ENCODE measurements around the gene OR1F1.
"Not testable (repeated sequence)": the region's sequence is repeated elsewhere in the genome, so short reads cannot be mapped to it uniquely, and the experiment has no call there.

Gene OR1F1

DNA sequence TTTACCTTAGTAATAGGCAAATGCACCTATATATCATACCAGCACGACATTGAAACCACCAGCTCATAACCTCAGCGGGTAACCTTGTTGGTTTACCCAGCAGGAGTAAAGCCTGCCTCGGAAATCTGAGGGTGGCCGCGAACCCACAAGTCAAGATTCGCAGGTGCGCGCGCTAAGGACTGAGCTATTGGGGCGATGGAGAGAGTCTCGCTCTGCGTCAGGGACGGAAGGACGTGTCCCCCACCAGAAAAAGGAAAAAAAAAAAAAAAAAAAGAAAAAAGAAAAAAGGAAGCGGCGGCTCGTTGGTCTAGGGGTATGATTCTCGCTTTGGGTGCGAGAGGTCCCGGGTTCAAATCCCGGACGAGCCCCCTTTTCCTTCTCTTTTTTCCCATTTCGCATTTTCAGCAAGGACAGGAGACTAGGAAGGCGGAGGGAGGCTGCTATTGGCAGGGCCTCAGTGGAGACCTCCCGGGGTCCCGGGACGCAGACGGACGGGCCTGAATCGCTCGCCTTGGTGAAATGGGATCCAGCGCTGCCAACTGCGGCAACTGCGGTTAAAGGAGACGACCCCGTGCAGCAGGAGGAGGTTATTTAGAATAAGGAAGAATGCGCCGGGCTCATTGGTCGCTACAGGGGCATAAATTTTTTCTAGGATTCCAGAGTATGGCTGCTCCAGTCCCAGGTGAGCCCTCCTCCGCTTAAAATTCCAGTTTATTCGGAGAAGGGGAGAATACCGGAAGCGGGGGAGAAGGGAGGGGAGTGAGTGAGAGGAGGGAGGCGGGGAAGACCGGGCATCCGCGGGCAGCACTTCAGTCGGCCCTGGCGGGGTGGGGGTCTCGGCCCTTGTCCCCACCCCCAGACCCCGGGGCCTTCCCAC, at the start of gene OR1F1:
Gene OR1F1 (plus strand): TSS at position 407 of the 877 bp plus-strand sequence.
- DNase-seq (ENCODE audit: low read depth, low spot score): no peak

DNA sequence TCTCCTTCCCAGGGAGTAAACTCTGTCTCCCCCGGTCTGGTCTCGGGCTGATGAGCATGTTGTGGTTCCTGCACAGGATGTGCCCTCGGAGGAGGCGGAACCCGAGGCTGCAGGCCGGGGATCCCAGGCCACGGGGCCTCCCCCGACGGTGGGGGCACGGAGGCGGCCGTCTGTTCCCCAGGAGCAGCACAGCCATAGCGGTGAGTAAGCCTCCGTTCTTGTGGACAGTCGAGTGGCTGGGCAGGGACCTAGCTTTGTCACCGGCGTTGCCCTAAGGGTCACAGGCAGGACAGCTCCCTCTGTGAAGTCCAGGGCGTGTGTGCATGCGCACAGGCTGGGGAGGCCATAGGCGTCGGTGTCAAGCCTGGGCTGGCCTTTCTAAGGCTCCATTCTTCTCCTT, 49.7 kb upstream of the OR1F1 start:
- DNase-seq (ENCODE audit: low read depth, low spot score): no peak

DNA sequence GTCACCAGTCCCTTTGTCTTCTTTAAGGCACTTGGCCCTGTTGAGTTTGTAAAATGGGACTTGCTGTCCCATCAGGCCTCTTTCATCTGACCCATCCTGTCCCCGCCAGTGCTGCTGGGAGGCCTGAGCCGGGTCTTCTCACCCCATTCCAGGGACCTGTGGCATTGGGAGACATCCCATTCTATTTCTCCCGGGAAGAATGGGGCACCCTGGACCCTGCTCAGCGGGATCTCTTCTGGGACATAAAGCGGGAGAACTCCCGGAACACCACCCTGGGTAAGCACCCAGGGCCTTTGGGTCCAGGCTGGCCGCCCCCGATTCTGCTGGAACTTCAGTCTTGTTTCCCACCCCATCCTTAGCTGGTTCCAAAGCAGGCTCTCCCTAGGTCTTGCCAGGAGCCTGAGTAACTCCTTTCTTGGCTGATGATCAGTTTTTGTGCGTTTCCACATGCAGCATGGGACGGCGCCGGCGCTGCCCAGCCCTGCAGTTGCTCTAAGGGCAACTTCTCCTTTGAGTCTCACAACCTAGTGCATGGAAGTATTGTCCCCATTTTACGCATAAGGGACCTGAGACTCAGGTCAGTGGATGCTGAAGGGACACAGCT, 49.1 kb upstream of the OR1F1 start:
- DNase-seq (ENCODE audit: low read depth, low spot score): no peak

DNA sequence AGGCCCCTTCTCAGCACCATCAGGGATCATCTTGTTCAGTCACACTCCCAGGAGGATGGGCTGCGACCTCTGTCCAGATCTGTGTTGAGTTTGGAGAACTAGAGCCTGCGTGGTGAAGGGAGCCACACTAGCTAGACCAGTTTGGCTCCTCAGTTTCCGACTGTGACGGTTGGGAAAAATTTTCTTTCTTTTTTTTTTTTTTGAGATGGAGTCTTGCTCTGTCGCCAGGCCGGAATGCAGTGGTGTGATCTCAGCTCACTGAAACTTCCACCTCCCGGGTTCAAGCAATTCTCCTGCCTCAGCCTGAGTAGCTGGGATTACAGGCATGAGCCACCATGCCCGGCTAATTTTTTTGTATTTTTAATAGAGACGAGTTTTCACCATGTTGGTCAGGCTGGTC, 48.4 kb upstream of the OR1F1 start:
- DNase-seq (ENCODE audit: low read depth, low spot score): not testable (repeated sequence)

DNA sequence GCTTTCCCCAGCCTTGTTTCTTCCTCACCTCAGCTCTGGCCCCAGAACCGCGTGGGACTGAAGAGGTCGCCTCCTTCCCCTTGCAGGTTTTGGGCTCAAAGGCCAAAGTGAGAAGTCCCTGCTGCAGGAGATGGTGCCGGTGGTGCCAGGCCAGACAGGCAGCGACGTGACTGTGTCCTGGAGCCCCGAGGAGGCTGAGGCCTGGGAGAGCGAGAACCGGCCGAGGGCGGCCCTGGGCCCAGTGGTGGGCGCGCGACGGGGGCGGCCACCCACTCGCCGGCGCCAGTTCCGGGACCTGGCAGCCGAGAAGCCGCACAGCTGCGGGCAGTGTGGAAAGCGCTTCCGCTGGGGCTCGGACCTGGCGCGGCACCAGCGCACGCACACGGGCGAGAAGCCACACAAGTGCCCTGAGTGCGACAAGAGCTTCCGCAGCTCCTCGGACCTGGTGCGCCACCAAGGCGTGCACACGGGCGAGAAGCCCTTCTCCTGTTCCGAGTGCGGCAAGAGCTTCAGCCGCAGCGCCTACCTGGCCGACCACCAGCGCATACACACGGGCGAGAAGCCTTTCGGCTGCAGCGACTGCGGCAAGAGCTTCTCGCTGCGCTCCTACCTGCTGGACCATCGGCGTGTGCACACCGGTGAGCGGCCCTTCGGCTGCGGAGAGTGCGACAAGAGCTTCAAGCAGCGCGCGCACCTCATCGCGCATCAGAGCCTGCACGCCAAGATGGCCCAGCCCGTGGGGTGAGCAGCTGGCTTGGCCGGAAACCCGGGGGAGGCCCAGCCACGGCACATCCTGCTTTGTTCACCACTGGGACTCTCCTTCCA, 47.2 kb upstream of the OR1F1 start:
- DNase-seq (ENCODE audit: low read depth, low spot score): no peak

DNA sequence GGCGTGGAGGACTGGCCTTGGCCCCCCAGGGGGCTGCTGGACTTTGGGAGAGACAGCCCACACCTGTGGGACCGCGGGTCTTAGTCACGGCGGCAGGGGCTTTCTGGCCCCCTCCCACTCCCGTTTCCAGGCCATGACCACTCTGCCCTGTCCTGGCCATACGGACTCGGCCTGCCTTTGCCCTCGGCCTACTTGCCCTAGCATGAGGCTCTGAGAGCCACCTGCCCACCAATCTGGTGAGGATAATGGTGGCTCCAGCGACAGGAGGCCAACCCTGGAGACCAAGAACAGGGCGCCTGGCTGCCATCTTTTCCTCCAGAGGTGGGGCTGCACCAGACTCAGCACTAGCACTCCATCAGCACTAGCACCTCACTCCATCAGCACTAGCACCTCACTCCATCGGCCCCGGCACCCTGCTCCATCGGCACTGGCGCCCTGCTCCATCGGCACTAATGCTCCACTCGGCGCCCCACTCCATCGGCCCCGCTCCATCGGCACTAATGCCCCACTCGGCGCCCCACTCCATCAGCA, 46.2 kb upstream of the OR1F1 start:
- no peak for DNase-seq (ENCODE audit: low read depth, low spot score)

DNA sequence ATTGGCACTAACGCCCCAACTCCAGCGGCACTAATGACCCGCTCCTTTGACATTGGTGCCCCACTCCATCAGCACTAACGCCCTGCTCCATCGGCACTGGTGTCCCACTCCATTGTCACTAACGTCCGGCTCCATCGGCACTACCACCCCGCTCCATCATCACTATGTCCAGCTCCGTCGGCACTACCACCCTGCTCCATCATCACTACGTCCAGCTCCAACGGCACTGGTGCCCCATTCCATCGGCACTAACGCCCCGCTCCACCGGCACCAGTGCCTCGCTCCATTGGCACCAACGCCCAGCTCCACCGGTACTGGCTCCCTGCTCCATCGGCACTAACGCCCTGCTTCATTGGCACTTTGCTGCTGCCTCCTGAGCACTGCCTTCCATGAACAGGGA, 45.7 kb upstream of the OR1F1 start:
- no peak for DNase-seq (ENCODE audit: low read depth, low spot score)

DNA sequence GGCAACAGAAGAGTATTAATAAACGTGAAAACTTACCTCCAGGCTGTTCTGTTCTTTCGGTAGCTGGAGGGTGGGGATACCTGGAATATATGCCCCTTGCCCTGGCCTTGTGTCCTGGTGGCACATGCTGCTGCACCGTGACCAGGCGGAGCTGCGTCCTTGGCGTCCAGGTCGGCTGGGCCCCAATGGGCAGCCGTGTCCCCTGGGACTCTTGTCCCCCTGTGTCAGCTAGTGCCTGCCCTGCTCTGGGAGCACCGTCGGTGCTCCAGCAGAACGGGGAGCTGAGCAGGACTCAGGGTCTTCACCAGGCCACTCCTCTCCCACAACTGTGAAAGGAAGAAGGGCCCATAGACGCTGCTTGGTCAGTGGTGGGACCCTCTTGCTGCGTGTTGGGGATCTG, 45.2 kb upstream of the OR1F1 start:
- no peak for DNase-seq (ENCODE audit: low read depth, low spot score)

DNA sequence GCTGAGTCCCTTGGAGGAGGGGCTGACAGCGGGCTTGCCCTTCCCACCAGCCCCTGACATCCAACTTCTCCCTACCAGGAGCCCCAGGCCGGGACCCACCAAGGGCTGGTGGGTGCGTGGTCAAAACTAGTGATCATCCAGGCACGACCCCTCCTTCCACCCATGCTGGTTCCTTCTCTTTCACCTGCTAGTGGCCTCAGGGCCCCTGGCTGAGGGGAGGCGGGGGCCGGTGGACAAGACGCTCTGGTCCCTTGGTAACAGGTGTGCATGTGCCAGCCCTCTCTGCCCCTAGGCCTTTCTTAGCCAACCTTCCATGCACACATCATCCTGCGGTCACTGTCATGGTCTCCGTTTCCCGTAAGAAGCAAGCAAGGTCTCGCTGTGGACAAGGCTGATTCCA, 44.8 kb upstream of the OR1F1 start:
- no peak for DNase-seq (ENCODE audit: low read depth, low spot score)

DNA sequence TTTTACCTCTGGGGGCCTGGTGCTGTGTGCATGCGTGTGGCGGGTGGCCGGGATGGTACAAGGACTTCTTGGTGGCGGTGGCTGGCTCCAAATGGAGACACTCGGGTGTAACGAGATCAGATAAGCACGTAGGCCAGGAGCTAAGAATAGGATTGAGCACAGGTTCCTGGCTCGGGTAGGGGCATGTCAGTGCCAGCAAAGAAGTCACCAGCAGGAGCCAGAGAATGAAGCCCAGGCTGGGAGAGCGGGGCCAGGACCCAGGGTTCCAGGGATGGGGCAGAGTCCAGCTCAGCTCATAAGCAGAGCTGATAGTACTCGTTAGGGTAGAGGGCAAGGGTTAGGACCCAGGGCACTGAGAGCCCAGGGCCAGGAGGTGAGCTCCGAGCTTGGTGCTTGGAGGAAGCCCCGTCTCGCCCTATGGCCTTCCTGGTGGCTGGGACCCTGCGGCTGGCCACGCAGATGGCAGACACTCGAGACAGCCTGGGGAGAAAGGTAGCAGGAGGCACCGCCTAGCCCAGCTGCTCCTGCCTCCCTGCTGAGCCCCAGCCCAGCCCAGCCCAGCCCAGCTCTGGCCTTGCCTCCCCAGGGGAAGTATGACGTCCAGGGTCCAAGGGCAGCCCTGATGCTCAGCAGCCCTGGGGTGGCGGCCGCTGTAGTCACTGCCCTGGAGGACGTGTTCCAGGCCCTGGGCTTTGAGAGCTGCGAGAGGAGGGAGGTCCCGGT, 44.2 kb upstream of the OR1F1 start:
- DNase-seq (ENCODE audit: low read depth, low spot score): no peak

DNA sequence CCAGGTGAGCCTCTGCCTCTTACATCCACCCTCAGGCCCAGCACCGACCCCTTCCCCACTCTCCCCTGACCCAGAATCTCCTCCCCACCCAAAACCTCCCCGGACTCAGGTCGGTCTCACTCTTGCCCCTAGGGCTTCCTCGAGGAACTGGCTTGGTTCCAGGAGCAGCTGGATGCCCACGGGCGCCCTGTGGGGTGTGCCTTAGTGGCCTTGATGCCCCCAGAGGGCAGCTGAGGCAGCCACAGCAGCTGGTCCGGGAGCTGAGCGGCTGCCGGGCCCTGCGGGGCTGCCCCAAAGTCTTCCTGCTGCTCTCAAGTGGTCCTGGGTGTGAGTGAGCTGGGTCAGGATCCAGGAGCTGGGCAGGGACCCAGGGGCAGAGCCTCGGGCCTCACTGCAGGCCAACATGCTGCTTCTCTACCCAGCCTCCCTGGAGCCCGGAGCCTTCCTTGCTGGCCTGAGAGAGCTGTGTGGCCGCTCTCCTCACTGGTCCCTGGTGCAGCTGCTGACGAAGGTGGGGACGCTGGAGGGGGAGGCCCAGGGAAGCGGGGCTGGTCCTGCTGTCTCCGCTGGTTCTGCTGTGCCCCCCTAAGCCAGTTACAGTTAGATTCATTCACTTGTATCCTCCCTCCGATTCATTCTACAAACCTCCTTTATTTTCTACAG, 43.6 kb upstream of the OR1F1 start:
- DNase-seq (ENCODE audit: low read depth, low spot score): no peak

DNA sequence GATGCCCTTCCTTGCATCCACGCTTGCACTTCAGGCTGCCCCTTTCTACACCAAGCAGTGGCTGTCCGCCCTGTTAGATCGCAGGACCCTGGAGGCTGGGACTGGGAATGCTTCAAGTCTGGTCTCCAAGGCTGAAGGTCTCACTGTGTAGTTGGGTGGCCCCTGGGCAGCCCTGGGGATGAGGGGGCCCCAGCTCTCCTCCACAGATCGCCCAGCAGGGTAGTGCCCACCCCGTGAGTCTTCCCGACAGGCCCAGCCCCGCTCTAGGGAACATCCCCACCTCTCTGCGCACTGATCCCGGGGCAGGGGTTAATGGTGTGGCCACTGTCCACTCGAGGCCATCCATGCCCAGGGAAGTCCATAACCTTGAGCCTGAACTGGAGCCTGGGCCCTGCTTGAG, 42.9 kb upstream of the OR1F1 start:
- no peak for DNase-seq (ENCODE audit: low read depth, low spot score)

DNA sequence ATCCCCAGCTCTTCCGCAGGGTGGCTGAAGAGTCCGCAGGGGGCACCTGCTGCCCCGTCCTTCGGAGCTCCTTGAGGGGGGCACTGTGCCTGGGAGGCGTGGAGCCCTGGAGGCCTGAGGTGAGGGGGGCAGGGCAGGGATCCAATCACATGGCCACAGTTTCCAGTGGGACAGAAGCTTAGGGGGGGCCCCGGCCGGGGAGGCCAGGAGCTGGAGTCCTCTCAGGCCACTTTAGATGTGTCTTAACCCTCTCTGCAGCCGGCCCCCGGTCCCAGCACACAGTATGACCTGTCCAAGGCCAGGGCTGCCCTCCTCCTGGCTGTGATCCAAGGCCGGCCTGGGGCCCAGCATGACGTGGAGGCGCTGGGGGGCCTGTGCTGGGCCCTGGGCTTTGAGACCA, 42.3 kb upstream of the OR1F1 start:
- DNase-seq (ENCODE audit: low read depth, low spot score): no peak

DNA sequence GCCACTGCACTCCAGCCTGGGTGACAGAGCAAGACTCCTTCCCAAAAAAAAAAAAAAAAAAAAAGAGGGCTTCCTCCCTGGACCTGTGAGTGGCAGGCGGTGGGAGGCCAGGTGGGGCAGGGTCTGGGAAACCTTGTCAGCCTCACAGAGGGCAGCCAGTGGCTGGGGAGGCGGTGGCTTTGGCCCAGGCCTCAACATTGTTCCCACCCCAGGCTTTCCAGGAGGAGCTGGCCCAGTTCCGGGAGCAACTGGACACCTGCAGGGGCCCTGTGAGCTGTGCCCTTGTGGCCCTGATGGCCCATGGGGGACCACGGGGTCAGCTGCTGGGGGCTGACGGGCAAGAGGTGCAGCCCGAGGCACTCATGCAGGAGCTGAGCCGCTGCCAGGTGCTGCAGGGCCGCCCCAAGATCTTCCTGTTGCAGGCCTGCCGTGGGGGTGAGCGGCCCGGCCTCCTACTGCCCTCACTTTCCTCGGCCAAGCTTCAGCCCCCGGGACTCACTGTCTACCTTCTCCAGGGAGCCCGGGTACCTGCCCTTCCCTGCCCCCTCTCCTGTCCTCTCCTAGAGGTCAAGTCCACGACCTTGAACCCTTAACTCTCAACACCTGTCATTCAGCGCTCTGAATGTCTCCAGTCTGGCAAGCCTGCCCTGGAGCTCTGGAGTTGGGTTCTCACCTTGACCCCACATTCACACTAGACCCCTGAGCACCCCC, 40.8 kb upstream of the OR1F1 start:
- DNase-seq (ENCODE audit: low read depth, low spot score): no peak

DNA sequence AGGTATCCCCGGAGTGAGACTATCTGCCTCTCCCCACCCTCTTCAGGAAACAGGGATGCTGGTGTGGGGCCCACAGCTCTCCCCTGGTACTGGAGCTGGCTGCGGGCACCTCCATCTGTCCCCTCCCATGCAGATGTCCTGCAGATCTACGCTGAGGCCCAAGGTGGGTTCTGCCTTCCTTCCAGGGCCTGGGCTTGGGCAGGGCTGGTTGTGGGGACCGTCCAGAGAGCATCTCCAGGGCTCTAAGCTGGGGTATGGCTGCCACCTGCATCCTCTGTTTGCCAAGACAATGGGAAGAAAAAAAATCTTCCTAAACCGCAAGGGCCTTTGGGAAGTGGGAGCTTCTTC, 40.3 kb upstream of the OR1F1 start:
- DNase-seq (ENCODE audit: low read depth, low spot score): no peak

DNA sequence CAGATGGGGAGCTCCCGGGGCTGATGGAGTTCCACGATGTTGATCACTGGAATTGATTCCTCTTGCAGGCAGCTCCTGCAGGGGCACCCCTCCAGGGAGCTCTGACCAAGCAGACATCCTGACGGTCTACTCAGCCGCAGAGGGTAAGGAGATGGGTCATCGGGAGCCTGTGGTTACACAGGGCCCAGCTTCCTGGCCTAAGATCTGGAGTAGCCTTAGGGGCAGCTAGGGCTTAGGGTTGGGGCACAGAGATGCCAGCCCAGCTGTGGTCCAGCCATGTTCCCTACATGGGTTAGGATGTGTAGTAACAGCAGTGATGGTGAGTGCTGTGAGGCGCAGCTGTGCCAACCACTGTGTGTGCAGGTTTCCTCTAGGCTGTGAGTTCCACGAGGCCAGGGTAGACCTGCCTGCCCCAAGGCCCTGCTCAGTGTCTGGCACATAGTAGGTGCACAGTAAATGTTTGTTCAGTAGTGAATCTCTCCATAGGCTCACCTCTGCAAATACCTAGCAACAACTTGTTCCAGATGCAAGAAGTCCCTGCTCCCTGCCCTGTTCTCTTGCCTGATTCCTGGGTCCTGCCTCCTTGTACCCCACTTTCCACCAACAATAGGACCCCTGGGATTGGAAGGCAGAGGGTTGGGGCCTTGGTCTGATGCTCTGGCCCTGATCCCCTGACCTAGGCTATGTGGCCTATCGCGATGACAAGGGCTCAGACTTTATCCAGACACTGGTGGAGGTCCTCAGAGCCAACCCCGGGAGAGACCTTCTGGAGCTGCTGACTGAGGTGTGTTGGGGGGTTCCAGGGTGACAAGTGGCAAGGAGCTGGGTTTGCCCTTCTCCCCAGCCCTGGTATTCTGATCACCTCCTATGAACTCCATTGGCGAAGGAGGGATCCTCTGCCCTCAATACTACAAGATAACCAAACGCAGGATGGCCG, 39.5 kb upstream of the OR1F1 start:
- DNase-seq (ENCODE audit: low read depth, low spot score): no peak

DNA sequence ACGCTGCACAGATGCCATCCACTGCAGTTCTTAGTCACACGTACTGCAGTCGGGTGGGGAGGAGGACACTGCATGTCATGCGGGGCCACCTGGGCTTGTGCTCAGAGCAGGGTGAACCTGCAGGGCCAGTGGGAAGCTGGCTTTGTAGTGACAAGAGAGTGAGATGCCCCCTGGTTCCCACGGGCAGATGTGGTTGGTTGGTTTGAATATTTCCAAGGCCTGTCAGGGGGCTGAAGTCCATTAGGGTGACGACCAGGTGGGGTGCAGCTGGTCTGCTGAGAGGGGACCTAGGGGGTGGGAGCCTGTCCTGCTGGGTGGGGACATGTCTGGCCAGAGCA, 38.8 kb upstream of the OR1F1 start:
- DNase-seq (ENCODE audit: low read depth, low spot score): no peak

DNA sequence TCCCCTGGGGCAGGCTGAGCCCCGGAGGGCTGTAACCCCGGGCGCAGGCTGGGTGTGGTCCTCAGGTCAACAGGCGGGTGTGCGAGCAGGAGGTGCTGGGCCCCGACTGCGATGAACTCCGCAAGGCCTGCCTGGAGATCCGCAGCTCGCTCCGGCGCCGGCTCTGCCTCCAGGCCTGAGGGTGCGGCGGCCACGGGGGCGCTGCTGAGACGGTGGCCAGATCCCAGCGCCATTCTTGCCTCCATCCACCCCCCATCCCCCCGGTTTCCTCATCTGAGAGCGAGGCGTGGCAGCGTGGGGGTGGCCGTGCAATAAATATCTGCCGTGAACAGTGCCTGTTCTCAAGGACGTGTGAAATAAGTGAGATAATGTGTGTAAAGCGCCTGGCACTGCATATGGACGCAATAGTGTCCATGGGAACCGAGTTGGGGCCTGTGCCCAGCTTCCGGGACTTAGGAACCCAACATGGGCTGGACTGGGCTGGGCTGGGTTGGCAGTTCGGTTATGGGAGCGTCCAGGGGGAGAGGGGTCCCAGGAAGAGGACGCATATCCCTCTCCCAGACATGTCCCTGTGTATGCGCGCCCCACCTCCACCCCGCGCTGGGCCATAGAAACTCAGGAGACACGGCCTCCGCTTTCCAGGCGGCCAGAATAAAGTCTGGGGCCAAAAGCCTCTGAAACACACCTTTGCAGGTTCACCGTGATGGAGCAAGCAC, 38.2 kb upstream of the OR1F1 start:
- no peak for DNase-seq (ENCODE audit: low read depth, low spot score)
